K562 (cell line): ENCODE measurements around the gene TMEM123. TPM values are rescaled to one million over a fixed set of nuclear protein-coding genes. Genes with fewer than 3 reads are reported as not detected.

Experiments used
- BRF1 ChIP-seq: IDR thresholded peaks from 3 replicates; pipeline ENCODE4 v1.6.1; 2011; ENCODE audit warnings: borderline replicate concordance, mild to moderate bottlenecking; ENCODE audit not compliant: insufficient read length; ENCODE audit errors: extremely low read depth
- CHD4 ChIP-seq: fragments of 200-600 bp; sonication (generic); IDR thresholded peaks from 3 replicates; pipeline ENCODE4 v1.6.1; 2012; ENCODE audit warnings: low read depth, mild to moderate bottlenecking, mixed read lengths, low read length, inconsistent platforms; ENCODE audit not compliant: insufficient read depth, insufficient replicate concordance, poor library complexity, severe bottlenecking
- EZH2 ChIP-seq: IDR thresholded peaks from 2 replicates; pipeline ENCODE4 v1.6.1; 2012; ENCODE audit warnings: low read depth, mild to moderate bottlenecking, inconsistent platforms, low read length, borderline replicate concordance
- FUS ChIP-seq: fragments of 200-400 bp; formaldehyde crosslinking; optimal IDR thresholded peaks from 2 replicates; pipeline ENCODE3; 2017; ENCODE audit warnings: low read depth, low read length
- HDAC8 ChIP-seq: fragments of 450-650 bp; IDR thresholded peaks from 2 replicates; pipeline ENCODE4 v1.6.1; 2016; ENCODE audit warnings: mild to moderate bottlenecking, missing genetic modification characterization, moderate library complexity, missing compliant biosample characterization
- TAF1 ChIP-seq: IDR thresholded peaks from 2 replicates; pipeline ENCODE4 v1.6.1; 2011; ENCODE audit warnings: mild to moderate bottlenecking, low read length, moderate library complexity; ENCODE audit not compliant: insufficient read depth, control insufficient read depth, severe bottlenecking; ENCODE audit errors: extremely low read depth
- TRIM28 ChIP-seq: fragments of 450-650 bp; IDR thresholded peaks from 2 replicates; pipeline ENCODE4 v1.6.1; 2017
- polyA plus RNA-seq, 8 experiments: library from polyadenylated mRNA; depleted of rRNA in 4 of 8; stranded (reverse) in 5 of 8; unstranded in 3 of 8; fragments of >200 nt; fragmentation: Nextera tagmentation in 2 of 8; fragmentation: Illumina TruSeq in 1 of 8; extraction: Ambion mirVana in 2 of 8; extraction: Trizol in 1 of 8; gene quantifications; 2 replicates each; pipeline versions ENCODE4 v1.2.1 to v1.2.3, GENCODE V29; 2011 to 2014; ENCODE audit warnings: inconsistent platforms in 1 of 8, missing spikeins in 1 of 8
- total RNA-seq, 7 experiments: library from RNA; depleted of rRNA in 6 of 7; stranded (reverse); fragments of >200 nt in 6 of 7; fragmentation: Illumina TruSeq in 2 of 7; extraction: Trizol in 2 of 7; gene quantifications; 2 replicates each; pipeline versions ENCODE4 v1.2.1 to v1.2.3, GENCODE V29; 2011 to 2021; ENCODE audit warnings: low replicate concordance in 1 of 7
- TF ChIP-seq, protein P1 (sequence below): fragments of 250-450 bp; sonication (Bioruptor Pico); IDR thresholded peaks from 2 replicates; pipeline ENCODE4 v1.5.0; 2021; ENCODE audit warnings: mild to moderate bottlenecking, moderate library complexity
- TF ChIP-seq, protein P2 (sequence below): fragments of 450-650 bp; IDR thresholded peaks from 2 replicates; pipeline ENCODE4 v1.7.0; 2016; ENCODE audit warnings: borderline replicate concordance
- TF ChIP-seq, protein P3 (sequence below): fragments of 450-650 bp; formaldehyde crosslinking; IDR thresholded peaks from 2 replicates; pipeline ENCODE4 v1.4.0; 2020; ENCODE audit warnings: mild to moderate bottlenecking, mixed read lengths

Gene TMEM123
- total and polyA plus RNA-seq, 9 of the 15 experiments (the other 6 are each of a cell fraction or from before 2014, with no cell fraction given), result 19.8 to 344 (median 82.4) TPM

DNA sequence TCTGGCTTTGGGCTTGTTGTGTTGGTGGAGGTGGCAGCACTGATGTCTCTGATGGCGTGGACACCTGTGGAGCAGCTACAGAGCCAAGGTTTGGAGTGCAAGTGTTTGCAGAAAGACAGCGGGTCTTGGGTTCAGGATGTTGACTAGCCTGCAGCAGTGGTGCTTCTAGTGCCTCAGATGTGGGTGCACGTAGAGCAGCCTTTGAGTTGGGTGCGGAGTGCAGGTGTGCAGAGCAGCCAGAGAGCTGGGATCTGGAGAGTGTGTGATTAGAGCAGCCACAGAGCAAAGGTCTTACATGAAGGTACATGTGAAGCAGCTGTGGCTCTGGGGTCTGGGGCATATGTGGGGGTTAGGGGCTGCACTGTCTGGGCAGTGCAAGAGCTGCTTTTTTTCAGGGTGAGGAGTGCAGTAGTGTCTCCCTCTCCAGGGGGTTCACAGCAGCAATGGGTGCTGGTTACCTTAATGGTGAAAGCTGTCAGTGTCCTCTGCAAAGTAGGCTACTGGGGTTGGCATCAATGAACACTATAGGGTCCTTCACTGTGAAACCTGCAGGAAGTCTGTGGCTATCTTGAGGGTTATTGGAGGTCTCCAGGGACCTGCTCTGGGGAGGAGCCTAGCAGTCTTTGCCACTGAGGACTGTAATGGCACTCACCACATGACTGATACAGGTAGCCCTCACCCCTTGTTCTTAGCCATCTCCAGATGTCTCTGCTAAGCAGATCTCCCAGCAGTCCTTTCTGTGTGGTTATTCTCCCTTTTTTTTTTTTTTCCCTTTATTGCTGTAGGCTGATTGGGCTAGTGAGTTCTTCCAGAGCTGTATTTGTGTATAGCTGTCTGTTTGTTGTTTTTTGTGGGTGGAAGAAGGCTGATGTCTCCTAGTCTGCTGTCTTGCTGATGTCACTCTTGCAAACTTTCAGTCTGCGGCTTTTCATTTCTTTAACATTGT lies 91.2 kb downstream of the TMEM123 start (continued):
- TF ChIP-seq EZH2 (no peak), TAF1 (no peak), HDAC8 (tag) (no peak), CHD4 (no peak), TRIM28 (no peak), FUS (no peak), BRF1 (no peak)
- TF ChIP-seq, protein P1, sequence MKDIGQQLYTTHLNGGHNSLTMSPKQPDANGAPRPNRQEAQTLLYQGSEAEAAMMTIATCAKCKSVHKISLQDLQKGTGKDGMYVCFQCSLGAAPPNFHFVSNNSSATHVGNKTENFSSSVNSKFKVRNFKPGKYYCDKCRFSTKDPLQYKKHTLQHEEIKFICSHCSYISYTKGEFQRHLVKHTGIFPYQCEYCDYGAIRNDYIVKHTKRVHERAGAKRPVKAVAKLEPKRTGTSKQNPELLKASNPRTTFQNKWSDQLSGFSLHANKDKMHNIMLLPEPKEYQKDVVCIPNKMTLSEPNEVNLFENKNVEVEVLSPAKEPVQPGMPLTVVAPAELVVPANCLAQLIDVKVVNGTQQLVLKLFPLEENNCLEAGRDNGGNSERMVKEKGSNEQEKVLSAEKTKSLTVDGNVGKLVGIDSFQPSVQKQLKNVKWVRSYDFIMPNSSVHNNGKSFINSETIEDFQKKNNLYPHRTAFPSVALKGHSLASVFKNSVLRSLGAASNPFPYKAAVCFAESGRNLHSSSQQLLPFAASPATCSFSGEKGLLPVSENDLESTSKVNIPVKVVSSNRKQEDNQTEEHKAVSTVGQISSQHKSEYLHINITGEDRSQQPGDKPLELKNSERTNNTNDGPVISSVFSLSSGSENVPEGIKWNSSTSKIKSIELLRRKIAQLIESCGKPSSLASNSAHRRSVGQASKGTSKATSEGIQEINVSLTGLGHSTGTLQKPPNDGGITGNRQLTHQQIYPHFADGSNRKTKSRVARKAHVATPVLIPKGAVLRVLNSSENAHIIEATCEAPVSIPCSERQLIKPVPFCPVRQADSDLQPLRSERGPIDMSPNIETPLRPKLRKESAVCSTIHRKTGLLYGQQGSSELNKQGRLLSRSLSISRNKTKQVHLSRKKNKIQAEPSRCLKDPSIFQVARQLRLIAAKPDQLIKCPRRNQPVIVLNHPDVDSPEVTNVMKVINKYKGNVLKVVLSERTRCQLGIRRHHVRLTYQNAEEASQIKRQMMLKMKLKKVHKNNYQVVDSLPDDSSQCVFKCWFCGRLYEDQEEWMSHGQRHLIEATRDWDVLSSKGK (CRISPR knock-in tag), result no peak
- TF ChIP-seq, protein P2, sequence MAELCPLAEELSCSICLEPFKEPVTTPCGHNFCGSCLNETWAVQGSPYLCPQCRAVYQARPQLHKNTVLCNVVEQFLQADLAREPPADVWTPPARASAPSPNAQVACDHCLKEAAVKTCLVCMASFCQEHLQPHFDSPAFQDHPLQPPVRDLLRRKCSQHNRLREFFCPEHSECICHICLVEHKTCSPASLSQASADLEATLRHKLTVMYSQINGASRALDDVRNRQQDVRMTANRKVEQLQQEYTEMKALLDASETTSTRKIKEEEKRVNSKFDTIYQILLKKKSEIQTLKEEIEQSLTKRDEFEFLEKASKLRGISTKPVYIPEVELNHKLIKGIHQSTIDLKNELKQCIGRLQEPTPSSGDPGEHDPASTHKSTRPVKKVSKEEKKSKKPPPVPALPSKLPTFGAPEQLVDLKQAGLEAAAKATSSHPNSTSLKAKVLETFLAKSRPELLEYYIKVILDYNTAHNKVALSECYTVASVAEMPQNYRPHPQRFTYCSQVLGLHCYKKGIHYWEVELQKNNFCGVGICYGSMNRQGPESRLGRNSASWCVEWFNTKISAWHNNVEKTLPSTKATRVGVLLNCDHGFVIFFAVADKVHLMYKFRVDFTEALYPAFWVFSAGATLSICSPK, result no peak
- TF ChIP-seq, protein P3, sequence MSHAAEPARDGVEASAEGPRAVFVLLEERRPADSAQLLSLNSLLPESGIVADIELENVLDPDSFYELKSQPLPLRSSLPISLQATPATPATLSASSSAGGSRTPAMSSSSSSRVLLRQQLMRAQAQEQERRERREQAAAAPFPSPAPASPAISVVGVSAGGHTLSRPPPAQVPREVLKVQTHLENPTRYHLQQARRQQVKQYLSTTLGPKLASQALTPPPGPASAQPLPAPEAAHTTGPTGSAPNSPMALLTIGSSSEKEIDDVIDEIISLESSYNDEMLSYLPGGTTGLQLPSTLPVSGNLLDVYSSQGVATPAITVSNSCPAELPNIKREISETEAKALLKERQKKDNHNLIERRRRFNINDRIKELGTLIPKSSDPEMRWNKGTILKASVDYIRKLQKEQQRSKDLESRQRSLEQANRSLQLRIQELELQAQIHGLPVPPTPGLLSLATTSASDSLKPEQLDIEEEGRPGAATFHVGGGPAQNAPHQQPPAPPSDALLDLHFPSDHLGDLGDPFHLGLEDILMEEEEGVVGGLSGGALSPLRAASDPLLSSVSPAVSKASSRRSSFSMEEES (CRISPR knock-in tag), result no peak
